Smooth muscle cell (in vitro differentiated cells): ENCODE results near the gene DRG1. TPM values are rescaled to one million over a fixed set of nuclear protein-coding genes. Genes with fewer than 3 reads are reported as not detected.

Source experiments
- DNase-seq: peaks from one replicate; lab custom pipeline; 2025; ENCODE audit not compliant: unreplicated experiment; lab: John Stamatoyannopoulos, UW
- H2AFZ ChIP-seq: fragments of 200-600 bp; sonication (generic); 2 replicates; pipeline ENCODE4 v1.6.0; 2016; ENCODE audit warnings: antibody characterized with exemption, low read depth, mild to moderate bottlenecking
- H3F3A ChIP-seq: fragments of 200-600 bp; sonication (generic); 2 replicates; pipeline ENCODE4 v1.6.0; 2017; ENCODE audit warnings: antibody characterized with exemption, low read depth
- H3K27ac ChIP-seq: fragments of 200-600 bp; sonication (generic); 2 replicates; pipeline ENCODE4 v1.5.1; 2016; ENCODE audit warnings: low read depth, mild to moderate bottlenecking
- H3K27me3 ChIP-seq: fragments of 200-600 bp; sonication (generic); 2 replicates; pipeline ENCODE4 v1.6.1; 2016; ENCODE audit warnings: low read depth, mild to moderate bottlenecking
- H3K36me3 ChIP-seq: fragments of 200-600 bp; sonication (generic); 2 replicates; pipeline ENCODE4 v1.5.1; 2016; ENCODE audit warnings: low read depth
- H3K4me1 ChIP-seq: fragments of 200-600 bp; sonication (generic); 2 replicates; pipeline ENCODE4 v1.5.1; 2016; ENCODE audit warnings: low read depth
- H3K4me2 ChIP-seq: fragments of 200-600 bp; sonication (generic); 2 replicates; pipeline ENCODE4 v1.6.0; 2016; ENCODE audit warnings: mild to moderate bottlenecking
- H3K4me3 ChIP-seq: fragments of 200-600 bp; sonication (generic); 2 replicates; pipeline ENCODE4 v1.5.1; 2016; ENCODE audit warnings: mild to moderate bottlenecking
- H3K79me2 ChIP-seq: fragments of 200-600 bp; sonication (generic); 2 replicates; pipeline ENCODE4 v1.6.0; 2016; ENCODE audit warnings: low read depth, mild to moderate bottlenecking
- H3K9ac ChIP-seq: fragments of 200-600 bp; sonication (generic); 2 replicates; pipeline ENCODE4 v1.6.0; 2016; ENCODE audit warnings: low read depth
- H3K9me3 ChIP-seq: fragments of 200-600 bp; sonication (generic); replicated peaks from 2 replicates; pipeline ENCODE4 v1.5.1; 2016; ENCODE audit warnings: low read depth
- H4K20me1 ChIP-seq: fragments of 200-600 bp; sonication (generic); 2 replicates; pipeline ENCODE4 v1.6.0; 2016; ENCODE audit warnings: low read depth
- CTCF ChIP-seq: fragments of 200-600 bp; sonication (generic); IDR thresholded peaks from 2 replicates; pipeline ENCODE4 v1.5.1; 2017; ENCODE audit warnings: borderline replicate concordance, mild to moderate bottlenecking, antibody characterized with exemption; ENCODE audit not compliant: insufficient read depth, poor library complexity, severe bottlenecking
- WGBS: methylation state at CpG from one replicate; pipeline ENCODE4 v1.1.7; 2016; ENCODE audit warnings: low lambda C conversion rate; 5-methylcytosine and 5-hydroxymethylcytosine counted together
- polyA plus RNA-seq: library from polyadenylated mRNA; unstranded; fragments of >200 nt; fragmentation: Nextera tagmentation; extraction: Ambion mirVana; gene quantifications from 2 replicates; pipeline ENCODE4 v1.2.1, GENCODE V29; 2016
- total RNA-seq: library from RNA; depleted of rRNA; stranded (reverse); fragments of >200 nt; gene quantifications from 2 replicates; pipeline ENCODE4 v1.2.3, GENCODE V29; 2014

The DRG1 gene
- total and polyA plus RNA-seq, 2 experiments from 2014 or later = 64.3 to 78.4 TPM

GRCh38 chr22:31425331-31426050 is 26.1 kb downstream of the DRG1 start:
- DNase-seq = no peak
- peaks cover 13% of the 10 kb centered on the region for H4K20me1 ChIP-seq
- H3K27ac ChIP-seq = no peak overlapping the region
- peaks cover 9% of the 10 kb centered on the region for H3K79me2 ChIP-seq
- H3K9ac ChIP-seq = no peak overlapping the region
- H3K4me1 ChIP-seq = no peaks in the 10 kb centered on the region
- 96% methylated on average over 9 of the region's 9 CpGs for WGBS
- H2AFZ ChIP-seq = no peak overlapping the region
- no peaks in the 10 kb centered on the region for H3K27me3 ChIP-seq
- H3K4me2 ChIP-seq = no peak overlapping the region
- TF ChIP-seq CTCF = no peak
- H3K9me3 ChIP-seq = no peaks in the 10 kb centered on the region
- no peaks in the 10 kb centered on the region for H3F3A ChIP-seq
- peaks cover 25% of the 10 kb centered on the region for H3K36me3 ChIP-seq
- no peak overlapping the region for H3K4me3 ChIP-seq

GRCh38 chr22:31431950-31432349 is 32.5 kb downstream of the DRG1 start:
- Histone ChIP-seq H3K4me1 (no peaks in the 10 kb centered on the region), H3K4me2 (no peak overlapping the region), H3K9ac (no peak overlapping the region), H2AFZ (no peak overlapping the region), H3K9me3 (no peaks in the 10 kb centered on the region), H3K4me3 (no peak overlapping the region), H3K27me3 (no peaks in the 10 kb centered on the region), H3F3A (no peaks in the 10 kb centered on the region), H3K27ac (no peak overlapping the region), H3K79me2 (peaks cover 6% of the 10 kb centered on the region), H3K36me3 (peaks cover 29% of the 10 kb centered on the region), H4K20me1 (peaks cover 29% of the 10 kb centered on the region)
- no peak for TF ChIP-seq CTCF
- no peak for DNase-seq
- 98% methylated on average over 5 of the region's 5 CpGs for WGBS

- Histone ChIP-seq H3K4me3 (no peak overlapping the region), H3K79me2 (no peaks in the 10 kb centered on the region), H3K9me3 (no peaks in the 10 kb centered on the region), H3K36me3 (peaks cover 36% of the 10 kb centered on the region), H3K27ac (no peak overlapping the region), H3F3A (peaks cover 9% of the 10 kb centered on the region), H3K4me1 (no peaks in the 10 kb centered on the region), H2AFZ (no peak overlapping the region), H3K27me3 (no peaks in the 10 kb centered on the region), H3K9ac (no peak overlapping the region), H4K20me1 (peaks cover 23% of the 10 kb centered on the region), H3K4me2 (no peak overlapping the region)
- WGBS = 97% methylated on average over 3 of the region's 3 CpGs
- DNase-seq = no peak
- TF ChIP-seq CTCF = no peak
Measured at GRCh38 chr22:31436132-31436531, 36.7 kb downstream of the DRG1 start.

GRCh38 chr22:31439808-31440207 is 40.4 kb downstream of the DRG1 start:
- H3K36me3 ChIP-seq = peaks cover 26% of the 10 kb centered on the region
- H3K9ac ChIP-seq = no peak overlapping the region
- no peak overlapping the region for H3K27ac ChIP-seq
- peaks cover 20% of the 10 kb centered on the region for H4K20me1 ChIP-seq
- DNase-seq = no peak
- no peak overlapping the region for H3K4me3 ChIP-seq
- no peak overlapping the region for H3K4me2 ChIP-seq
- H3K4me1 ChIP-seq = peaks cover 11% of the 10 kb centered on the region
- H3F3A ChIP-seq = peaks cover 19% of the 10 kb centered on the region
- H3K9me3 ChIP-seq = no peaks in the 10 kb centered on the region
- no peaks in the 10 kb centered on the region for H3K79me2 ChIP-seq
- no peaks in the 10 kb centered on the region for H3K27me3 ChIP-seq
- H2AFZ ChIP-seq = no peak overlapping the region
- WGBS = 71% methylated on average over 8 of the region's 8 CpGs
- TF ChIP-seq CTCF = no peak
